Endothelial cell of umbilical vein (primary cell): ENCODE measurements around the gene ARSD. TPM values are rescaled to one million over a fixed set of nuclear protein-coding genes. Genes with fewer than 3 reads are reported as not detected.

Experiments
- BruUV-seq: library from RNA; stranded (reverse); fragments of 400-500 nt; replicated peaks from 2 replicates; lab custom pipeline; 2021; lab: Mats Ljungman, UMichigan
- CTCF ChIA-PET: fragments of 300-600, 350-600 bp; sonication (Branson Sonifier 250); formaldehyde crosslinking; loops from one replicate; lab custom pipeline; 2021; ENCODE audit warnings: antibody characterized with exemption, inconsistent platforms; lab: Charles Lee
- POLR2A ChIA-PET: fragments of 300-600, 350-600 bp; sonication (Branson Sonifier 250); formaldehyde crosslinking; loops from one replicate; lab custom pipeline; 2021; ENCODE audit warnings: antibody characterized with exemption, inconsistent platforms; lab: Charles Lee
- DNase-seq: peaks from one replicate; pipeline ENCODE4 v3.0.0-alpha.2; 2011; ENCODE audit warnings: low read depth, low spot score
- FAIRE-seq: peaks from 2 replicates; lab custom pipeline; 2011; peaks lifted over from hg19 to GRCh38; lab: Jason Lieb, UNC
- H2AFZ ChIP-seq: 2 replicates; pipeline ENCODE4 v1.6.0; 2012; ENCODE audit warnings: low read depth, low read length, control low read depth, inconsistent platforms
- H3K27ac ChIP-seq: 2 replicates; pipeline ENCODE4 v1.5.1; 2011; ENCODE audit warnings: low read depth, mild to moderate bottlenecking, control low read depth, low read length, moderate library complexity; ENCODE audit not compliant: insufficient read depth
- H3K27me3 ChIP-seq, 2 experiments: 2 replicates each; pipeline versions ENCODE4 v1.6.0 to v1.6.1; 2011; ENCODE audit warnings: low read length in 2 of 2, mixed read lengths in 1 of 2; ENCODE audit not compliant: control insufficient read depth in 2 of 2, insufficient read depth in 2 of 2
- H3K36me3 ChIP-seq, 2 experiments: 2 replicates in 1 of 2; 3 replicates in 1 of 2; pipeline ENCODE4 v1.5.1; 2011; ENCODE audit warnings: low read length in 2 of 2, mild to moderate bottlenecking in 1 of 2, moderate library complexity in 1 of 2; ENCODE audit not compliant: control insufficient read depth in 2 of 2, insufficient read depth in 2 of 2; ENCODE audit errors: extremely low read depth in 1 of 2
- H3K4me1 ChIP-seq: 3 replicates; pipeline ENCODE4 v1.5.1; 2011; ENCODE audit warnings: mild to moderate bottlenecking, low read length; ENCODE audit not compliant: control insufficient read depth, insufficient read depth; ENCODE audit errors: extremely low read depth
- H3K4me2 ChIP-seq: 2 replicates; pipeline ENCODE4 v1.6.1; 2011; ENCODE audit warnings: low read length, control low read depth, mixed read lengths; ENCODE audit not compliant: insufficient read depth
- H3K4me3 ChIP-seq, 3 experiments: fragments of 200-600 bp in 1 of 3; sonication (generic), shearing (Covaris generic) in 1 of 3; replicated peaks in 1 of 3; 2 replicates each; pipeline ENCODE4 v1.5.1; 2011 to 2016; ENCODE audit warnings: control low read depth in 3 of 3, low read length in 3 of 3, mild to moderate bottlenecking in 2 of 3, inconsistent platforms in 1 of 3, low read depth in 1 of 3, moderate library complexity in 1 of 3; ENCODE audit not compliant: insufficient read depth in 1 of 3
- H3K79me2 ChIP-seq: 2 replicates; pipeline ENCODE4 v1.6.0; 2012; ENCODE audit warnings: low read length, inconsistent platforms; ENCODE audit not compliant: control insufficient read depth, insufficient read depth
- H3K9ac ChIP-seq: replicated peaks from 2 replicates; pipeline ENCODE3; 2011; ENCODE audit warnings: low read length, control low read depth; ENCODE audit not compliant: insufficient read depth; ENCODE audit errors: extremely low read depth
- H3K9me1 ChIP-seq: replicated peaks from 3 replicates; pipeline ENCODE4 v1.6.0; 2011; ENCODE audit warnings: mild to moderate bottlenecking, low read length; ENCODE audit not compliant: control insufficient read depth, insufficient read depth; ENCODE audit errors: extremely low read depth
- H3K9me3 ChIP-seq: replicated peaks from 2 replicates; pipeline ENCODE4 v1.5.1; 2012; ENCODE audit warnings: low read length, inconsistent platforms; ENCODE audit not compliant: control insufficient read depth, insufficient read depth
- H4K20me1 ChIP-seq: replicated peaks from 2 replicates; pipeline ENCODE3; 2011; ENCODE audit warnings: mild to moderate bottlenecking, low read length; ENCODE audit not compliant: control insufficient read depth, insufficient read depth; ENCODE audit errors: extremely low read depth
- CTCF ChIP-seq, 2 donors: IDR thresholded peaks; 1 replicate in 1 of 2; 2 replicates in 1 of 2; pipeline ENCODE4 v1.5.1; 2011; ENCODE audit warnings: low read length in 2 of 2, mild to moderate bottlenecking in 2 of 2, moderate library complexity in 2 of 2, control low read depth in 1 of 2, inconsistent platforms in 1 of 2, low read depth in 1 of 2; ENCODE audit not compliant: insufficient read depth in 1 of 2; ENCODE audit errors: extremely low read depth in 1 of 2
- GATA2 ChIP-seq: IDR thresholded peaks from 2 replicates; pipeline ENCODE4 v1.7.0; 2011; ENCODE audit warnings: low read depth, mild to moderate bottlenecking, moderate library complexity, mixed read lengths, low read length; ENCODE audit not compliant: insufficient read length, insufficient read depth
- JUN ChIP-seq: IDR thresholded peaks from 2 replicates; pipeline ENCODE4 v1.6.1; 2011; ENCODE audit warnings: borderline replicate concordance, low read depth; ENCODE audit not compliant: insufficient read length, insufficient read depth
- MAX ChIP-seq: IDR thresholded peaks from 2 replicates; pipeline ENCODE4 v1.6.1; 2011; ENCODE audit not compliant: insufficient read depth, insufficient read length
- POLR2A ChIP-seq: IDR thresholded peaks from 2 replicates; pipeline ENCODE4 v1.6.1; 2012; ENCODE audit warnings: low read depth, mild to moderate bottlenecking, control low read depth, low read length
- POLR2AphosphoS5 ChIP-seq: IDR thresholded peaks from 2 replicates; pipeline ENCODE4 v1.6.1; 2012; ENCODE audit warnings: low read depth, mild to moderate bottlenecking, control low read depth, low read length, moderate library complexity; ENCODE audit not compliant: insufficient read depth
- dilution Hi-C: fragments of 300-500 bp; cut with MboI; formaldehyde crosslinking; loops from one replicate; pipeline ENCODE4 v1.15.0; 2019; ENCODE audit warnings: low sequenced_read_pairs; ENCODE audit not compliant: extremely low pct_ligation_motif_present
- intact Hi-C: fragments of 100-400 bp; cut with micrococcal nuclease; formaldehyde crosslinking; loops from one replicate; pipeline ENCODE4 v1.10.0; 2022
- polyA plus RNA-seq, 4 experiments: library from polyadenylated mRNA; depleted of rRNA in 3 of 4; stranded (reverse) in 3 of 4; unstranded in 1 of 4; fragments of >200 nt; gene quantifications; 2 replicates each; pipeline versions ENCODE4 v1.2.1 to v1.2.3, GENCODE V29; 2011 to 2012; ENCODE audit warnings: missing spikeins in 1 of 4
- total RNA-seq: library from RNA; stranded (reverse); gene quantifications from 2 replicates; pipeline ENCODE4 v1.2.3, GENCODE V29; 2021

Gene ARSD
- total and polyA plus RNA-seq, 2 donors (not counting 3 experiments of a cell fraction or from before 2014, with no cell fraction given), result 15.5 to 18.6 TPM

GRCh38 chrX:2974961-2975360 lies 45.8 kb upstream of the ARSD start:
- BruUV-seq, result no TSS peak

More at GRCh38 chrX:2974961-2975360, 45.8 kb upstream of the ARSD start:
- H3K9ac ChIP-seq, result no peak overlapping the region
- no peaks in the 10 kb centered on the region for H3K79me2 ChIP-seq
- no peaks in the 10 kb centered on the region for H3K36me3 ChIP-seq
- no peak overlapping the region for H3K27ac ChIP-seq
- H2AFZ ChIP-seq, result no peak overlapping the region
- no peaks in the 10 kb centered on the region for H3K27me3 ChIP-seq
- no peaks in the 10 kb centered on the region for H3K4me1 ChIP-seq
- H3K4me3 ChIP-seq, result no peak overlapping the region
- ChIA-PET CTCF (no interaction called here), POLR2A (no interaction called here)
- dilution Hi-C loops, result no loop called here
- no peak overlapping the region for H3K4me2 ChIP-seq
- intact Hi-C loops, result no loop called here
- TF ChIP-seq JUN, result no peak
- no peak for TF ChIP-seq GATA2
- TF ChIP-seq POLR2A, result no peak
- TF ChIP-seq POLR2AphosphoS5, result no peak
- TF ChIP-seq MAX, result no peak
- TF ChIP-seq CTCF (IDR thresholded peaks at IDR 0.05; ENCODE audit: extremely low read depth in 1 of 2, insufficient read depth in 1 of 2, low read depth in 1 of 2, low read length in 2 of 2), result no peak
- H3K9me1 ChIP-seq, result no peaks in the 10 kb centered on the region
- no peaks in the 10 kb centered on the region for H3K9me3 ChIP-seq
- no peaks in the 10 kb centered on the region for H4K20me1 ChIP-seq
- FAIRE-seq, result no peak
- no peak for DNase-seq
